Effector memory CD4-positive, alpha-beta T cell (primary cell): Measurements from ENCODE around the gene PRKCE.

Experiments
- DNase-seq, 3 donors: peaks; one replicate each; pipeline ENCODE4 v3.0.0-alpha.2; 2020
- H3K27ac ChIP-seq: 2 replicates; pipeline ENCODE4 v1.7.0; 2013; ENCODE audit warnings: mild to moderate bottlenecking, low read length, moderate library complexity; ENCODE audit not compliant: insufficient read depth, poor library complexity, severe bottlenecking
- H3K27me3 ChIP-seq: replicated peaks from 2 replicates; pipeline ENCODE4 v1.7.0; 2013; ENCODE audit warnings: mild to moderate bottlenecking, low read length; ENCODE audit not compliant: insufficient read depth, control insufficient read depth, poor library complexity, severe bottlenecking
- H3K36me3 ChIP-seq: 2 replicates; pipeline ENCODE4 v1.7.0; 2013; ENCODE audit warnings: mild to moderate bottlenecking, low read length, moderate library complexity; ENCODE audit not compliant: control insufficient read depth, insufficient read depth
- H3K4me1 ChIP-seq: 2 replicates; pipeline ENCODE4 v1.7.0; 2013; ENCODE audit warnings: low read length, mild to moderate bottlenecking; ENCODE audit not compliant: control insufficient read depth, insufficient read depth, poor library complexity, severe bottlenecking
- H3K4me3 ChIP-seq: 2 replicates; pipeline ENCODE4 v1.7.0; 2013; ENCODE audit warnings: low read length, low read depth, mild to moderate bottlenecking; ENCODE audit not compliant: insufficient read depth, poor library complexity, severe bottlenecking
- H3K9me3 ChIP-seq: 2 replicates; pipeline ENCODE4 v1.7.0; 2013; ENCODE audit warnings: mild to moderate bottlenecking, low read length, moderate library complexity; ENCODE audit not compliant: control insufficient read depth

Gene PRKCE

GRCh38 chr2:45745231-45745630 is 93.8 kb downstream of the PRKCE start:
- Histone ChIP-seq H3K27ac (no peak overlapping the region), H3K9me3 (no peaks in the 10 kb centered on the region), H3K4me3 (no peak overlapping the region), H3K36me3 (no peaks in the 10 kb centered on the region), H3K27me3 (no peaks in the 10 kb centered on the region), H3K4me1 (no peaks in the 10 kb centered on the region)
- no peak for DNase-seq

- no peak overlapping the region for H3K4me3 ChIP-seq
- no peak overlapping the region for H3K27ac ChIP-seq
- H3K27me3 ChIP-seq, result no peaks in the 10 kb centered on the region
- no peaks in the 10 kb centered on the region for H3K4me1 ChIP-seq
- no peak for DNase-seq
- H3K9me3 ChIP-seq, result no peaks in the 10 kb centered on the region
- no peaks in the 10 kb centered on the region for H3K36me3 ChIP-seq
These were observed 95.4 kb downstream of the PRKCE start for GRCh38 chr2:45746888-45747287.

- no peaks in the 10 kb centered on the region for H3K27me3 ChIP-seq
- no peaks in the 10 kb centered on the region for H3K36me3 ChIP-seq
- H3K4me1 ChIP-seq, result no peaks in the 10 kb centered on the region
- DNase-seq, result no peak
- no peak overlapping the region for H3K27ac ChIP-seq
- H3K9me3 ChIP-seq, result no peaks in the 10 kb centered on the region
- no peak overlapping the region for H3K4me3 ChIP-seq
These were observed 95.9 kb downstream of the PRKCE start for GRCh38 chr2:45747363-45747762.

- H3K27ac ChIP-seq, result no peak overlapping the region
- no peaks in the 10 kb centered on the region for H3K9me3 ChIP-seq
- no peaks in the 10 kb centered on the region for H3K36me3 ChIP-seq
- no peak overlapping the region for H3K4me3 ChIP-seq
- DNase-seq, result no peak
- no peaks in the 10 kb centered on the region for H3K4me1 ChIP-seq
- no peaks in the 10 kb centered on the region for H3K27me3 ChIP-seq
These were observed 96.8 kb downstream of the PRKCE start for GRCh38 chr2:45748239-45748638.

GRCh38 chr2:45750001-45750400 is 98.5 kb downstream of the PRKCE start:
- Histone ChIP-seq H3K36me3 (no peaks in the 10 kb centered on the region), H3K9me3 (no peaks in the 10 kb centered on the region), H3K4me1 (no peaks in the 10 kb centered on the region), H3K27ac (no peak overlapping the region), H3K27me3 (no peaks in the 10 kb centered on the region), H3K4me3 (no peak overlapping the region)
- no peak for DNase-seq

GRCh38 chr2:45750484-45750883 is 99.0 kb downstream of the PRKCE start:
- Histone ChIP-seq H3K27ac (no peak overlapping the region), H3K4me1 (no peaks in the 10 kb centered on the region), H3K36me3 (no peaks in the 10 kb centered on the region), H3K27me3 (no peaks in the 10 kb centered on the region), H3K9me3 (no peaks in the 10 kb centered on the region), H3K4me3 (no peak overlapping the region)
- DNase-seq, result no peak

- DNase-seq, result no peak
- Histone ChIP-seq H3K27me3 (no peaks in the 10 kb centered on the region), H3K27ac (no peak overlapping the region)
These were observed 101.9 kb downstream of the PRKCE start for GRCh38 chr2:45753381-45753780.

GRCh38 chr2:45754131-45755010 is 102.9 kb downstream of the PRKCE start:
- no peaks in the 10 kb centered on the region for H3K27me3 ChIP-seq
- H3K9me3 ChIP-seq, result no peaks in the 10 kb centered on the region
- DNase-seq, result no peak
- no peak overlapping the region for H3K27ac ChIP-seq
- H3K36me3 ChIP-seq, result no peaks in the 10 kb centered on the region
- no peak overlapping the region for H3K4me3 ChIP-seq
- H3K4me1 ChIP-seq, result no peaks in the 10 kb centered on the region

More at GRCh38 chr2:45753381-45753780, 101.9 kb downstream of the PRKCE start:
- H3K9me3 ChIP-seq, result no peaks in the 10 kb centered on the region
- H3K36me3 ChIP-seq, result no peaks in the 10 kb centered on the region
- no peak overlapping the region for H3K4me3 ChIP-seq
- no peaks in the 10 kb centered on the region for H3K4me1 ChIP-seq

GRCh38 chr2:45755585-45756335 is 104.3 kb downstream of the PRKCE start:
- no peak overlapping the region for H3K4me3 ChIP-seq
- H3K27ac ChIP-seq, result no peak overlapping the region

GRCh38 chr2:45758018-45758417 is 106.5 kb downstream of the PRKCE start:
- DNase-seq, result no peak
- Histone ChIP-seq H3K27me3 (no peaks in the 10 kb centered on the region), H3K27ac (no peak overlapping the region), H3K36me3 (no peaks in the 10 kb centered on the region), H3K9me3 (no peaks in the 10 kb centered on the region), H3K4me1 (no peaks in the 10 kb centered on the region), H3K4me3 (no peak overlapping the region)

More at GRCh38 chr2:45755585-45756335, 104.3 kb downstream of the PRKCE start:
- no peaks in the 10 kb centered on the region for H3K36me3 ChIP-seq
- H3K4me1 ChIP-seq, result no peaks in the 10 kb centered on the region
- DNase-seq, result no peak
- H3K27me3 ChIP-seq, result no peaks in the 10 kb centered on the region
- no peaks in the 10 kb centered on the region for H3K9me3 ChIP-seq
